Endodermal cell (in vitro differentiated cells): Measurements from ENCODE around the gene IRF4. TPM values are rescaled to one million over a fixed set of nuclear protein-coding genes. Genes with fewer than 3 reads are reported as not detected.
"Not testable (repeated sequence)": the region's sequence is repeated elsewhere in the genome, so short reads cannot be mapped to it uniquely, and the experiment has no call there.

Experiments used
- DNase-seq: peaks from one replicate; pipeline ENCODE4 v3.0.0-alpha.2; 2017
- H3K27ac ChIP-seq: 2 replicates; pipeline ENCODE4 v1.5.1; 2013; ENCODE audit warnings: mild to moderate bottlenecking, low read depth, low read length, moderate library complexity
- H3K27me3 ChIP-seq: 2 replicates; pipeline ENCODE4 v1.6.1; 2013; ENCODE audit warnings: mild to moderate bottlenecking, low read length, moderate library complexity; ENCODE audit not compliant: insufficient read depth, control insufficient read depth, poor library complexity, severe bottlenecking
- H3K36me3 ChIP-seq: 2 replicates; pipeline ENCODE4 v1.7.0; 2013; ENCODE audit warnings: mild to moderate bottlenecking, low read length, moderate library complexity; ENCODE audit not compliant: control insufficient read depth, insufficient read depth
- H3K4me1 ChIP-seq: one replicate; pipeline ENCODE4 v1.7.0; 2013; ENCODE audit warnings: low read length; ENCODE audit not compliant: control insufficient read depth, insufficient read depth
- H3K4me3 ChIP-seq: 2 replicates; pipeline ENCODE4 v1.5.1; 2013; ENCODE audit warnings: mild to moderate bottlenecking, low read length, moderate library complexity
- H3K9ac ChIP-seq: 2 replicates; pipeline ENCODE4 v1.6.1; 2013; ENCODE audit warnings: mild to moderate bottlenecking, low read length, moderate library complexity; ENCODE audit not compliant: poor library complexity, severe bottlenecking; ENCODE audit errors: extremely low read depth
- H3K9me3 ChIP-seq: 2 replicates; pipeline ENCODE4 v1.6.1; 2013; ENCODE audit warnings: mild to moderate bottlenecking, low read length, moderate library complexity; ENCODE audit not compliant: control insufficient read depth
- H3K27ac Mint-ChIP-seq: 2 replicates; pipeline ENCODE4 v1.8.0; 2020; ENCODE audit warnings: mixed read lengths
- H3K27me3 Mint-ChIP-seq: 2 replicates; pipeline ENCODE4 v1.8.0; 2021; ENCODE audit warnings: mild to moderate bottlenecking, mixed read lengths; ENCODE audit not compliant: insufficient read depth
- H3K36me3 Mint-ChIP-seq: 2 replicates; pipeline ENCODE4 v1.8.0; 2020; ENCODE audit warnings: low read depth, mixed read lengths
- H3K4me1 Mint-ChIP-seq: 2 replicates; pipeline ENCODE4 v1.8.0; 2020; ENCODE audit warnings: mixed read lengths
- H3K4me3 Mint-ChIP-seq: 2 replicates; pipeline ENCODE4 v1.8.0; 2020; ENCODE audit warnings: mild to moderate bottlenecking, moderate library complexity, mixed read lengths
- H3K9me3 Mint-ChIP-seq: 2 replicates; pipeline ENCODE4 v1.8.0; 2020; ENCODE audit warnings: mild to moderate bottlenecking, mixed read lengths
- WGBS, 2 experiments: methylation state at CpG; one replicate each; pipeline versions ENCODE4 v1.1.5 to v1.1.7; 2013; ENCODE audit warnings: missing lambda C conversion rate in 2 of 2, mixed read lengths in 1 of 2; ENCODE audit not compliant: insufficient coverage in 1 of 2, insufficient read length in 1 of 2; 5-methylcytosine and 5-hydroxymethylcytosine counted together
- total RNA-seq, 2 donors: library from RNA; stranded (reverse); fragmentation: NEBNext Ultra II Directional in 1 of 2; extraction: Animal tissue kit (Norgen Biotek cat#: 25700) in 1 of 2; gene quantifications; 2 replicates in 1 of 2; 3 replicates in 1 of 2; pipeline ENCODE4 v1.2.1, GENCODE V29; 2021
- TF ChIP-seq, protein P1 (sequence below): fragments of 200-600 bp; sonication (generic); conservative IDR thresholded peaks from 2 replicates; pipeline ENCODE4 v1.5.0; 2021; ENCODE audit warnings: antibody characterized with exemption, mild to moderate bottlenecking

IRF4 gene
- total RNA-seq, 2 donors from 2014 or later: not detected

DNA sequence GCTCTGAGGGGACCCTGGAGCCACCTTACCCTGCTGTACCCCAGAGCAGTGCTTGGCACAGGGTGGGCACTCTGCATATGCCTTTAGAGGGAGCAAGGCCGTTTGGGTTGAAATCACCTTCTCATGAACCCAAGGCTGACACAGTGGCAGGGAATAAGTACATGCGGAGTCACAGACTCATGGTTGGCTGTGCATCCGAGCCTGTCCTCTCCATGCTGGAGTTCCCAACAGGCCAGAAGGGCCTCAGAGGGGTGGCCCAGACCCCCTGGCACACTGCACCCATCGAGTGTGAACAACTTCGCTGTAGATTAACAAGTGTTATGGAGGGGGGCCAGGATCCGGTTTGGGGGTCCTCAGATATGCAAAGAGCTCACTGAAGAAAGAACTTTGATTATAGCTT, 21.0 kb upstream of the IRF4 start:
- Histone ChIP-seq H3K27me3 (no peaks in the 10 kb centered on the region), H3K4me1 (no peaks in the 10 kb centered on the region), H3K27ac (no peak overlapping the region), H3K9me3 (peaks cover 6% of the 10 kb centered on the region), H3K36me3 (no peaks in the 10 kb centered on the region), H3K9ac (no peak overlapping the region), H3K4me3 (no peak overlapping the region)
- H3K36me3 Mint-ChIP-seq: no peaks in the 10 kb centered on the region
- WGBS, 2 experiments: 80 to 82% methylated on average over 5 to 6 of the region's 6 CpGs
- H3K27me3 Mint-ChIP-seq: peaks cover 7% of the 10 kb centered on the region
- peaks cover 84% of the 10 kb centered on the region for H3K9me3 Mint-ChIP-seq
- TF ChIP-seq, protein P1, sequence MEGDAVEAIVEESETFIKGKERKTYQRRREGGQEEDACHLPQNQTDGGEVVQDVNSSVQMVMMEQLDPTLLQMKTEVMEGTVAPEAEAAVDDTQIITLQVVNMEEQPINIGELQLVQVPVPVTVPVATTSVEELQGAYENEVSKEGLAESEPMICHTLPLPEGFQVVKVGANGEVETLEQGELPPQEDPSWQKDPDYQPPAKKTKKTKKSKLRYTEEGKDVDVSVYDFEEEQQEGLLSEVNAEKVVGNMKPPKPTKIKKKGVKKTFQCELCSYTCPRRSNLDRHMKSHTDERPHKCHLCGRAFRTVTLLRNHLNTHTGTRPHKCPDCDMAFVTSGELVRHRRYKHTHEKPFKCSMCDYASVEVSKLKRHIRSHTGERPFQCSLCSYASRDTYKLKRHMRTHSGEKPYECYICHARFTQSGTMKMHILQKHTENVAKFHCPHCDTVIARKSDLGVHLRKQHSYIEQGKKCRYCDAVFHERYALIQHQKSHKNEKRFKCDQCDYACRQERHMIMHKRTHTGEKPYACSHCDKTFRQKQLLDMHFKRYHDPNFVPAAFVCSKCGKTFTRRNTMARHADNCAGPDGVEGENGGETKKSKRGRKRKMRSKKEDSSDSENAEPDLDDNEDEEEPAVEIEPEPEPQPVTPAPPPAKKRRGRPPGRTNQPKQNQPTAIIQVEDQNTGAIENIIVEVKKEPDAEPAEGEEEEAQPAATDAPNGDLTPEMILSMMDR: no peak
- no peak overlapping the region for H3K27ac Mint-ChIP-seq
- H3K4me1 Mint-ChIP-seq: peaks cover 4% of the 10 kb centered on the region
- H3K4me3 Mint-ChIP-seq: no peak overlapping the region
- no peak for DNase-seq

- not testable (repeated sequence) for H3K36me3 ChIP-seq, H3K27ac ChIP-seq, H3K27me3 Mint-ChIP-seq, H3K9ac ChIP-seq, H3K4me1 ChIP-seq, H3K27me3 ChIP-seq, H3K4me3 ChIP-seq, H3K9me3 ChIP-seq, H3K4me1 Mint-ChIP-seq, H3K36me3 Mint-ChIP-seq, H3K27ac Mint-ChIP-seq, H3K4me3 Mint-ChIP-seq, DNase-seq
- peaks cover 83% of the 10 kb centered on the region for H3K9me3 Mint-ChIP-seq
- 79 to 89% methylated on average over 1 to 2 of the region's 2 CpGs for WGBS, 2 experiments
Measured at GRCh38 chr6:371851-372250, 19.7 kb upstream of the IRF4 start.

GRCh38 chr6:372336-372911, 19.1 kb upstream of the IRF4 start:
- Mint-ChIP-seq H3K27me3 (peaks cover 10% of the 10 kb centered on the region), H3K27ac (no peak overlapping the region), H3K4me3 (no peak overlapping the region), H3K4me1 (no peaks in the 10 kb centered on the region), H3K36me3 (no peaks in the 10 kb centered on the region), H3K9me3 (peaks cover 83% of the 10 kb centered on the region)
- Histone ChIP-seq H3K9ac (no peak overlapping the region), H3K4me3 (no peak overlapping the region), H3K27ac (no peak overlapping the region), H3K27me3 (no peaks in the 10 kb centered on the region), H3K9me3 (peaks cover 8% of the 10 kb centered on the region), H3K4me1 (no peaks in the 10 kb centered on the region), H3K36me3 (no peaks in the 10 kb centered on the region)
- WGBS, 2 experiments: 83 to 90% methylated on average over 15 to 16 of the region's 16 CpGs
- no peak for DNase-seq
- TF ChIP-seq, protein P1: no peak

DNA sequence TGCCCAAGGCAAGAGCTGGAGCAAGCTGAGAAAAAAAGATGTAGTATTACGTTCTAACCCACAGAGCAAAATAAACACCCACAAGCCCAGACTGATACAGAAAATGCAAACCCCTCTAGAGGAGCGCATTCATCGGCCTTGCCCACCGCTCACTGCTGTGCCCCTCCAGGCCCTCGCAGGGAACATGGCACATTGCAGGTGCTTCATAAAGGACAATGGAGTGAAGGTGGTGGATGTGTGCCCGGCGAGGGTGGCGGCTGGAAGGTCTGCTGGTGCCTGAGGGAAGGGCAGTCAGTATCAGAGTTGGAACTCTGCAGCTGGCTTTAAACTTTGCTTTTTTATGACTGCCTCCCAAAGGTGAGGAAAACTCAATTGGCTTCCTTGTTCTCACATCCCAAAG, 18.5 kb upstream of the IRF4 start:
- Mint-ChIP-seq H3K4me1 (no peaks in the 10 kb centered on the region), H3K27ac (no peak overlapping the region), H3K4me3 (no peak overlapping the region), H3K27me3 (peaks cover 7% of the 10 kb centered on the region), H3K36me3 (no peaks in the 10 kb centered on the region), H3K9me3 (peaks cover 83% of the 10 kb centered on the region)
- H3K36me3 ChIP-seq: no peaks in the 10 kb centered on the region
- no peak for DNase-seq
- 79 to 82% methylated on average over 4 to 8 of the region's 8 CpGs for WGBS, 2 experiments
- peaks cover 10% of the 10 kb centered on the region for H3K9me3 ChIP-seq
- H3K27me3 ChIP-seq: no peaks in the 10 kb centered on the region
- H3K9ac ChIP-seq: no peak overlapping the region
- H3K4me3 ChIP-seq: no peak overlapping the region
- no peak overlapping the region for H3K27ac ChIP-seq
- H3K4me1 ChIP-seq: no peaks in the 10 kb centered on the region
- TF ChIP-seq, protein P1: no peak
